HG02885 (cell line): Measurements from ENCODE around the gene FLT3LG.

Experiments used
- ATAC-seq: cut with Tn5 transposase; IDR thresholded peaks from one replicate; pipeline ENCODE4 v1.9.1; 2021; ENCODE audit warnings: mild to moderate bottlenecking; ENCODE audit not compliant: unreplicated experiment, poor library complexity

FLT3LG gene, protein sequence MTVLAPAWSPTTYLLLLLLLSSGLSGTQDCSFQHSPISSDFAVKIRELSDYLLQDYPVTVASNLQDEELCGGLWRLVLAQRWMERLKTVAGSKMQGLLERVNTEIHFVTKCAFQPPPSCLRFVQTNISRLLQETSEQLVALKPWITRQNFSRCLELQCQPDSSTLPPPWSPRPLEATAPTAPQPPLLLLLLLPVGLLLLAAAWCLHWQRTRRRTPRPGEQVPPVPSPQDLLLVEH

DNA sequence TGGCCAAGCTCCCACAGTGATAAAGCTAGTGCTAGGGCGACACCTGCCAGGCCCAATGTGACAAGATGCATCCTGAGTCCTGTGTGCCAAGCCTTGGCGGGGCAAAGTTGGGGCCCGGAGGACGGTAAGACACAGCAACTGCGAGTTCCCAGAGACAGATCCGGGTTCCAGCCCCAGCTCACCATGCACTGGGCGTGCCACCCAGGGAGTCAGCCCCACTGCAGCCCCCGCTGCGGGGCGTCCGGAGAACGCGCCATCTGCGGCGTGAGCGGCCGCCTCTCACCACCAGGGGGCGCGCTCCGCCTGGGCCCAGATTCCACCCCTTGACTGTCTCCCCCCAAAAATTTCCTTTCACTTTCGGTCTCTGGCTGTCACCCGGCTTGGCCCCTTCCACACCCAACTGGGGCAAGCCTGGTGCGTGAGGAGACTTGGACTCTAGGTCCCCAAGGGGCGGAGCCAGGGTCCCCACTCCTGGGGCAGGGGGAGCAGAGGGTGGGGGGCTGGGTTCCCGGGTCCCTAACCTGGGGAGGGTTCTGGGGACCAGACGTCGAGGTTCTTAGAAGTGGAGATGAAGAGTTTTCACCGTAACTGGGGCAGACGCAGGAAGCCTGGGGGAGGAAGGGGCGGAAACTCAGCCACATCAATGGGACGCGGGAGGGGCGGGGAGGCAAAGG lies at the start of gene FLT3LG:
Gene FLT3LG, plus strand, starts transcription at position 348 of the 674 bp plus-strand sequence. CDS start 425 bp downstream, outside the sequence.
- peak; percentile 58 for ATAC-seq

DNA sequence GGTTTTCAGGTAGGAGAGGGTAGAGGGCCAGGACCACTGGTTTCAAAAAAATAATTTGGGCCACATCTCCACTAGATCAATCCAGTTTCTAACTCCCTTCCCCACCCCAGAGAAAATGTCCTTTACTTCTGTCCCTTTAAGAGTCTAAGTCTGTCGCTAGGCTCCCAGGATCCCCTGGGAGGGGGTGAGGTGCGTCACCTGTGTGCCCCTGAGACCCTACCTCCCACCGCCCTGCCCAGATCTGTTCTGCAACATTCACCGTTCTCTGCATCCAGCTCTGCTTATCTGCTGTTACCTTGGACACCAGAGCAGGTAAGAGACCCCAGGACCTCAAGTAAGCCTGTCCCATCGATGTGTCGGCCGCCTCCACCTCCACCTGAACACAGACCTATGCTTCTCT lies 48.8 kb upstream of the FLT3LG start, which contains the start of gene GFY:
Gene GFY, plus strand, starts transcription at position 211 of the 400 bp plus-strand sequence. CDS start 1,043 bp downstream, outside the sequence.
- no peak for ATAC-seq

DNA sequence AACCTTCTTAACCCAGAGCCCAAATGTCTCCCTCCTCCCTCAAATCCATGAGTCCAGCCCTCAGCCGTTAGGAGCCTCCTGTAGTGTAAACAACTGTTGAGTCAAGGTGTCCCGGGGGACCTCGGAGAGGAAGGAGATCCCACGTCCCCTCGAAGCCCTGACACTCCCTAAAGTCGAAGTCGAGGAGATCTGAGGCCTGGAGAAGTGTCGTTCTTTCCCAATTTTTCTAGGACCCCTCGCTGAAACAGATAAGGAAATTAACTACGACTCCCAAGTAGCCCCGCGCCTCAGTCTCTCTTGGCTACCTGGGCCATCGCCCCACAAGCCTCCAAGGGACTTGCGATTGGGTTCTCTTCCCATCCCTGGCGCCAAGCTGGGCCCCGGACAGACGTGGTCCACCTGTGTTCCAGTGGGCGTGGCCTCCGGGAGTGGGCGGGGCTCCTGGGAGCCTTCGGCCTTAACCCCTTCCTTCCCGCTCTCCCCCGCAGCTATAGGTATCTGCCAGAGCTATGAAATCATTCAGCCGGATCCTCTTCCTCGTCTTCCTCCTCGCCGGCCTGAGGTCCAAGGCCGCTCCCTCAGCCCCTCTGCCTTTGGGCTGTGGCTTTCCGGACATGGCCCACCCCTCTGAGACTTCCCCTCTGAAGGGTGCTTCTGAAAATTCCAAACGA lies 48.0 kb upstream of the FLT3LG start:
- ATAC-seq: no peak

DNA sequence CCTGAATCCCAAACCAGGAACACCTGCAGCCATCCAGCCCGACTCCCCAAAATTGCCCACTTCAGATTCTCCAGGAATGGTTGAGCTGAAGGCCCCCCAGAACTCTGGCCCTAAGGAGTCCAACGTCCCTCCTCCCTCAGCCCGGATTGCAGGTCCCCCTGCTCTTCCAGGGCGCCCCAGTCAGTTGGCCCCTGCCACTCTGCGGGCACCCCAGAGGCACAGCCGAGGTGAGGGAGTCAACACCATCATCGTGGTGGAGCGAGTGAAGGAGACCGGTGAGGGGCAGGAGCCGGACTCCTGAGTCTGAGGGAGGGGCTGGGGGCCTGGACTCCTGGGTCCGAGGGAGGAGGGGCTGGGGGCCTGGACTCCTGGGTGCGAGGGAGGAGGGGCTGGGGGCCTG lies 46.7 kb upstream of the FLT3LG start:
- ATAC-seq: no peak

DNA sequence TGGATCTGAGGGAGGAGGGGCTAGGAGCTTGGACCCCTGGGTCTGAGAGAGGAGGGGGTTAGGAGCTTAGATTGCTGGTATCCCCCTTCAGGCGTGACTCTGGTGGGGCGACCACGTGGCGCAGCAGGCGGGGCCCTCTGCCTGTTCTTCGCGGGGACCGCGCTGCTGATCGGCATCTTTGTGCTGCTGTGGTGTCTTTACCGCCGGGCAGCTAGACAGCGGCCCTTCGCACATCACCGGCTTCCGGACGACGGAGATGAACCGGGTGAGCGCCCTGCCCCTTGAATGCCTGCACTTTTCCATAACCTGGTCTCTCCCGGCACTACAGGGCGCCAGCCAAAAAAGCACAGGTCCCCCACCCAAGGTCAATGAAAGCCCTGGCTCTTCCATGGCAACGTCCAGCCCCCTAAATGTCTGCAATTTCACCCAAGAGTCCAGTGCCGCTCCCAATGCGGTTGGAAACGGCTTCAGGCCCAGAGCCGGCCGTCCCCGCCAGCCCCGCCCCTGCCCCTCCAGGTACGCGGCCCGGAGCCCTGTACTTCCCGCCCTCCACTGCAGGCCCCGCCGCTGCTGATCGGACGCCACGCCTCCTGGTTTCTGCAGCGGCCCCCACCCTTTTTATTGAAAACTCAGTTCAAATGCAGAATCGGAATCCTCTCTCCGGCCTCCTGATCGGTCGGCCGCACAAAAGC lies 46.0 kb upstream of the FLT3LG start:
- no peak for ATAC-seq

DNA sequence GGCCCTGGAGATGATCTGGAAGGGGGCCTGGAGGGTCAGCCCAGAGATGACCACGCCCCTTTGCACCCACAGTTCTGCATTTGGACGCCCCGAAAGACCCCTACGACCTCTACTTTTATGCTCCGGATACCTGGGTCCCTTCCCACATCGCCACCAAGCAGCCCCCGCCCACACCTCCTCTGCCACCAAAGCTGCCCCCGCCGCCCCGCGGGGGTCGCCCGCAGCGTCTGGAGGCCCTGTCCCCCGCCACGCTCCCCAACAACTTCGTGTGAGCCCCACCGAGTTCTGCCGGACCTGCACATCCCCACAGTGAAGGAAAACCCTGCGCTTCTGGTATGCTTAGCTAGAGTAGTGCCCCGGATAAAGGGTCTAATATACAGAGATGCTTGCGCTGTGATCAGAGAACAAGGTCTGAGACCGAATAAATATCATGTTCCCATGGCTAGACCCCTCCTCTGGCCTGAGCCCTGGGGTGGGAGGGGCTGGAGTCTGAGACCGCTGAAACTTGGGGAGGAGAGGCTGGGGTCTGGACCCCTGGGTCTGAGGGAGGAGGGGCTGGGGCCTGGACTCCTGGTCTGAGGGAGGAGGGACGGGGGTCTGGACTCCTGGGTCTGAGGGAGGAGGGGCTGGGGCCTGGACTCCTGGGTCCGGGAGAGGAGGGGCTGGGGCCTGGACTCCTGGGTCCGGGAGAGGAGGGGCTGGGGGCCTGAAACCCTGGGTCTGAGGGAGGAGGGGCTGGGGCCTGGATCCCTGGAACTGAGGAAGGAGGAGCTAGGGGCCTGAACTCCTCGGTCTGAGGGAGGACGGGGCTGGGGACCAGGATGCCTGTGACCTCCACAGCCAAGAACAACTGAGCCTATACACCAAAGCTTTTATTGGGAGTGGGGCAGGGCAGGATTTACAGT lies 45.2 kb upstream of the FLT3LG start:
- ATAC-seq: no peak

DNA sequence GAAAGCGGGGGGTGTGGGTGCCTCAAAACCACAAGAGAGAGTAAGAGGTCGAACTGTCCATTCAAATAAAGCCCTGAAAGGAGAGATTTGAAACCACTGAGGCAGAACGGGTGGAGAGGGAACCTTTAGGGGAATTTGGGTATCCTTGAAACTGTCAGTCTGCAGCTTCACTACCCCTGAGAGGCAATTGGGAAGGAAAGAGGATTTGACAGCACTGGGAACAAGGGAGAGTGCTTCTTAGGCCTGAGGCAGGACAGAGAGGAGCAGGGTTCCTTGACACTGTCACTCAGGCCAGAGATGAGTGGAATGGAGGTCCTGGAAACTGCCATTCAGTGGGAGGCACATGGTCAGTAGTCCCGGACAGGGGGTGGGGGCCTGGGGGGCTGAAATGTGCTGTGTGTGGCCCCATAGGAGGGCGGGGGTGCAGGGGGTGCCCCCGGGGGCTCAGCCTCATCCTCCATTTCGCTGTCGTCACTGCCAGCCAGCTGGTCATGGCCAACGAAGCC lies 43.8 kb upstream of the FLT3LG start:
- ATAC-seq: no peak

DNA sequence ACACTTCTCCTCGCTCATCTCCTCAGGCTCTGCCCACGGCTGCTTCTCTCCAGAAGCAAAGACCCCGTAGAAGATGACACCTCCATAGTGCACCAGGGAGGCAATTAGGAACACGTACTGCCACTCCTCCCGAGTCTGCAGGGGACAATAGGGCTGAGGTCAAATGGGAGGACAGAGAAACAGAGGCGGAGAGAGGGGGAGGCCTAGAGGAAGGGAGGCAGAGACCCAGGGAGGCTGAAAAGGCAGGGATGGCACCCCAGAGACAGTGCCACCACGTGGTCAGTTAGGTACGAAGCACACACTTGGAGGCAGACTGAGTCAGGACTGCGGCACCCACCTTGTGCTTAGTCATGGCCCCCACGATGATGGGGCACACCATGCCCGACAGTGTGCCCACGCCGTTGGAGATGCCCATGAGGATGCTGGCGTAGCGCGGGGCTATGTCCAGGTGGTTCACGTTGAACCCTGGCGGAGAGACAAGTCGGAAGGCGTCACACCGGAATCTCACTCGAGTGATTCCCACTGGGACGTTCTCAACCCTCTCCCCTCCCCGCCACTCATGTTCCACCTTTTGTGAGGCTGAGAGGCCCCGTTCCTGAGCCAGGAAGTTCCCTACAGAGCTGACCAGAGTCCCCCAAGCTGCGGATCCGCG lies 43.2 kb upstream of the FLT3LG start:
- ATAC-seq: no peak

DNA sequence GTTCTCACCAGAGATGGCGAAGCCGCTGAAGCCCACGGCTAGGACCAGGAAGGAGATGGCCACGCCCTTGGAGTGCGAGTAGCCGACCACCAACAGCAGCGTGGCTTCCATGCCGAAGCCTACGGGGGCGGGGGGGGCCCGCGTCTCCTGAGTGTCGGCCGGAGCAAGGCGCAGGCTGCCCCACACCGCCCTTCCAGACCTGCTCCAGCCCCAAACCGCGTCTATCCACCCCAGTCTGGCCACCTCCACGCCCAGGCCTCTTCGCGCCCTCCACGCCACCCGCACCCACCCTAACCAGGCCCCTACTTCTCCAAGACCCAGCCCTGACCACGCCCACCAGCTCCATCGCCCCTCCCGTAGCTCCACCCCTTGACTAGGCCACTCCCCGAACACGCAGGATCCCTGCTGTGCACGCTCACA lies 42.7 kb upstream of the FLT3LG start:
- ATAC-seq: no peak

DNA sequence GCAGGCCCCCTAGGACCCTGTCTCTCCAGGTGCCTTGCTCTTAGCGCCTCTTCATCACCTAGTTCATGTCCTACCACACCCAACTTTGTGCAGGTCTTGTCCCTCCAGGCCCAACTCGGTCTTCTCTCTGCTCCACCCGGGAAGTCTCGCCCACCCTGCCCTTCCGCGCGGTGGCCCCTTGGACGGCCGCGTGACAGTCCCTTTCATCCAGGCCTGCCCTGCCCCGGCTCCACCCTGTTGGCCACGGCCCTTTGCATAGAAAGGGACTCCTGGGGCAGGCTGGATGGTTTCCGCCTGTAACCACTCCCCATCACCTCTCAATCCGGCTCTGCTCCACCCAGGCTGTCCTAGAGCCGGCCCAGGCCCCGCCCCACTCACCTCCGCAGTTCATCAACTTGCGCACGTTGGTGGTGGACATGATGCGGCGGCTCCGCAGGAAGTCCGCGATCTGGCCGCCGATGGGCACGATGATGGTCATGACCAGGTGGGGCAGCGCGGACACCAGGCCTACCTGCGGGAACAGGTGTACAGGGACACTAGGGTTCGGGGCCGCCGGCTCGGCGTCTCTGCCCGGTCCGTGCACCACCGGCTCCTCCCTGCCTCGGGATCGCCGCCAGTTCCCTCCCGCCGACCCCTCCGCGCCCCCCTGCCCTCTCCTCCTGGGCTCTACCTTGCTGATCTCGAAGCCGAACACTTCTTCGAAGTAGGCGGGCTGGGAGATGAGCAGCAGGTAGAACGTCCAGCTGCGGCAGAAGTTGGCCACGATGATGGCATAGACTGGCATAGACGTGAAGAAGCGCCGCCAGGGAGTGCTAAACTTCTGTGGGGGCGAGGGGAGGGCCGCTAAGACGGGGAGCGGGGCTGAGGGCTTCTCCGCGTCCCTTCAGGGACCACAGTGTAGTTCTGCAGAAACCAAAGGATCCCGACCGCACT lies 41.6 kb upstream of the FLT3LG start:
- no peak for ATAC-seq

DNA sequence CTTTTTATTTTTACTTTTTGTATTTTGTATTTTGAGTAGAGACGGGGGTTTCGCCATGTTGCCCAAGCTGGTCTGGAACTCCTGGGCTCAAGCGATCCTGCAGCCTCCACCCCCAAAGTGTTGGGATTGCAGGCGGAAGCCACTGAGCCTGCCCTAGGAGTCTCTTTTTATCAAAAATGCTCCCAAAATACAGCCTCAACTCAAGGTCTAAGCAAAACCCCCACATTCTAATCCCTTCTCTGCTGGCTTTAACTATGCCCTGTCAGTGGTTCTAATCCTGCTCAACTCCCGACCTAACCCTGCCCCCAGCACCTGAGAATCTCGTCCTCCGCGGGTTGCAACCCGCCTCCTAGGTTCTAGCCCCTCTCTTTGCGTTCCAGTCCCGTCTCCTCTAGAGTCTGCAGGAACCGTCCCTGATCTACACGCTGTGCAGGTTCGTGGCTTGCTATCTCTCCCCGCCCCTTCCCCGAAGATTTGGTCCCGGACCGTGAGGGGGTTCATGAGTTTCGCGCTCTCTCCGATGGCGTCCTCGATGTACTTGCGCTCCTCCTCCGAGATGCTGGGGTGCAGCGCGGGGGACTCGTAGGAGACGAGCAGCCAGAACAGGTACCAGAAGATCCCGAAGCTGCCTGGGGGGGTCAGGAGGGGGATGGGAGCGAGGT lies 40.6 kb upstream of the FLT3LG start:
- ATAC-seq: no peak

DNA sequence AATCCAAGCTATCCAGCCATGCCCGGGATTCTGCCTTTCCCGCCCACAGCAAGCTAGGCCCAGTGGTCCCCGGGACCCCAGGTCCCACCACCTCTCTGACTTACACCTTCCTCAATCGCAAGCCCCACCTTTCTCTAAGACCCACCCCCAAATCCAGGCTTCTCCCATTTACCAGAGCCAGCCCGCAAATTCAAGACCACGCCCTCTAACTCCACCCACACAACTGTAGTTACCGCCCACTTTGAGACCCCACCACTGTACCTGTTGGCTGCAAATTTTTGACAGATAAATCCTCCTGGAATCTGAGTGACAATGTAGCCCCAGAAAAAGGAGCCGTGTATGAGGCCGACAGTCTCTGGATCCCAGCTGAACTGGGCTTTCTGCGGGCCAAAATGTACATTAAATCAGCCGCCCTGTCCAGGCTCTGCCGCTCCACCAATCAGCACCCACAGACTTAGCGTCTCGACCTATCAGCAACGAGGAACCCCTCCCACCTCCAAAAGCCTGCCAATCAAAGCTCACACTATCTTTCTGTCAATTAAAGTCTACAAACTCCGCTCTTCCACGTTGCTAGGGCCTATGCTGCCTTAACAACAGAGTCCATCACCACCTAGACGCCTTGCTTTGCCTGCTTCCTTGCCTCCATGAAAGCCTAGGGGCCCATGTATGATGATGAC lies 39.0 kb upstream of the FLT3LG start:
- ATAC-seq: no peak

DNA sequence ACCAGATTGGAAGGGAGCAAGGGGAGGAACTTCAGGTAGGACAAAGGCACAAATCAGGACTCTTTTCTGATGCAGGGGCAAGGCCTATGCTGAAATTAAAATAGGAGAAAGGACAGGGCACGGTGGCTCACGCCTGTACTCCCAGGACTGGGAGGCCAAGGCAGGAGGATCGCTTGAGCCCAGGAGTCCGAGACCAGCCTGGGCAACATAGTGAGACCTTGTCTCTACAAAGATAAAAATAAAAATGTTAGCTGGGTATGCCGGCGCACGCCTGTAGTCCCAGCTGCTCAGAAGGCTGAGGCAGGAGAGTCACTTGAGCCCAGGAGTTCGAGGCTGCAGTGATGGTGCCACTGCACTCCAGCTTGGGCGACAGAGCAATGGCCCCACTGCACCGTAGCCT lies 38.3 kb upstream of the FLT3LG start:
- no peak for ATAC-seq

DNA sequence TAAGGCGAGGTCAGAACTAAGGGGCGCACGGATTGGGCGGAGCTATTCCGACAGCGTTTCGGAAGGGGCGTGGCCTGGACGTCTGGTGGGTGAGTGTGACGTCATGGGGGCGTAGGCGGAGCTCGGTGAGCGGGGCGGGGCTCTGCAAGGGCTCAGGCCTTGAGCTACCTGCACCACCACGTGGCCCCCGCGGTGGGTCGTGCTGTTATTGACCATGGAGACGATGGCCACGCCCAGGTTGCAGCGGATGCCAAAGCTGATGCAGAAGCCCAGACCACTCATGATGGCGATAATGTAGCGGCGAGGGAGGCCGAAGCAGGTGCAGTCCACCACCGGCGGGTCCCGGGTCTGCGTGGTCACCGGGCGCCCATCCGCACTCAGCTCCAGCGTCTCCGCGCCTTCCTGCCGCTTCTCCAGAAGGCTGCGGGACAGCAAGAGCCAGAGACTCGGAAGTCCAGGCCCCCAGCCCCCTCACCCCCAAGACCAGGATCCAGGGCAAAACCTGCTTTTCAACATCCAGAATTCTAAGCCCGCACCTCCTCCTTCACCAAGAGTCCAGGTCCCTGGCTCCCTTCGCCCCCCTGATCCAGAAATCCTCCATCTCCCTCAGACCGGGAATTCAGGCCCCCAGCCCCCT lies 37.5 kb upstream of the FLT3LG start:
- ATAC-seq: no peak

DNA sequence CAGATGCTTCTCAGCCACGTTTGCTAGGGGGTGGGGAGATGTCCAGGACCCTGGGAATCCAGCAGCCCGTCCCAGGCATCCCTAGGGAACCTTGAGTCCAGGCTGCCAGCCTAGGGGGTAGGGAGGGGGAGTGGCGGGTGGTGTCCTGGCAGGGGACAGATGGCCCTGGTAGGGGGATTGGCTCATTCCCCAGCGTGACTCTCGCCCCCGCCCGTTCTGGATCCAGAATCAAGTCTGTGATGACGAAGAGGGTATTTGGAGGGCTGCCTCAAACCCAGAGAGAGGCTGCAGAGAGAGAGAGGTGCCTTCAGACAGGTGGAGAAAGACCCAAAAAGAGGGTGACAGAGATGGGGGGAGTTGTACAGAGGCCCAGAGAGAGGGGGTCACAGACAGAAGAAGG lies 36.8 kb upstream of the FLT3LG start:
- no peak for ATAC-seq

DNA sequence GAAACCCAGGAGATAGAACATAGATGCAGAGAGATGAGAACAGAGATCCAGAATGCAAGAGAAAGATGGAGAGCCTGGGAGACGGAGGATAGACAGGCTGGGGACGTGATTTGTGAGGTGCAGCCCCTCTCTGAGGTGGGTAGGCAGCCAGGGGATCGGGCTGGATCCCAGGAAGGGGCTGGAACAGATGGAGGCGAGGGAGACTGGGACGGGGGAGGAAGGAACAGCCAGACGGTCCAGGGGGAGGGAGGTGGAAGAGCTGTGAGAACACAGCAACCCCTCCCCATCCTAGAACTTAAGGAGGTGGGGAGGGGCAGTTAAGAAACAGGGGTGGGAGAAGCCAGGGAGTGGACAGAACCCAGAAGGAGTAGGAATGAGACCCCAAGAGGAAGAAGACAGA lies 35.8 kb upstream of the FLT3LG start:
- no peak for ATAC-seq

DNA sequence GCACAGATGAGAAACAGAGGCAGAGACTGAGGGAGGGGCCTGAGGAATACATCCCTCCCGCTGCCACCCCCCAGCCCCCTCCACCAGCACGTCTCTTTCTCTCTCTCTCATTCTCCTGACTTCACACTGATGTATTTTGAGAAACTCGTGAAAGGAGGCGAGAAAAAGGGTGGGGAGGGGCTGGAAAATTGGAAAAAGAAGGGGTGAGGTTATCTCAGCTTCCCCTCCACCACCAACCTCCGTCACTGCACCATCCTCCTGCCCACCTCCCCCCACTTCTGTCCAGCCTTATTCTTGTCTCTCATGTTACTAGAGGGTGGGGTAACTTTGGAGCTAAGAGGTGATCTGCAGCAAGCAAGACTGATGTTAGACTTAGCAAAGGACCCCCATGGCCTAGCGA lies 34.2 kb upstream of the FLT3LG start:
- ATAC-seq: no peak
